ENCODE results near the gene ANO6.
"Not testable (repeated sequence)": the region's sequence is repeated elsewhere in the genome, so short reads cannot be mapped to it uniquely, and the experiment has no call there.

The ANO6 gene

GRCh38 chr12:45215419-45216229 lies at the start of gene ANO6:
ANO6 (plus strand) TSS chr12:45216095; CDS start chr12:45216322, 227 bp downstream.
- DNase-seq (ENCODE audit: low spot score): peak; percentile 73

DNA sequence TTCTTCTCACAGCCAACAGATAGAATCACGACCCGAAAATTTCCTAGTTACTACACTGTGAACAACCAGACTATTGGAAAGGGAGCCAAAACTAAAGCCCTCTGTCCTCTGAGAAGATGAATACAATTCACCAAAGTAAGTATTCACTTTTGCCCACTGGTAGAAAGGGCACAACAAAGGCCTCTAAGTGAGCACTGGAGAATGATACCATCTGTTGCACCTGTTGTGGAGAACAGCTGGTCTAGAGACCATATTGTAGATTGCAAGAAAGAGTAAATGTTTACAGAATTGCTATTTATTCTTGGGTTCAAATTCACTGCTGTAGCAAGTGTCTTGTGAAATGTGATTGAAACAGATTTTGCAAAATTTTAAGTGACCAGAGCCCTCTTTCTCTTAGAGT lies 46.9 kb upstream of the ANO6 start:
- DNase-seq (ENCODE audit: low spot score): no peak

DNA sequence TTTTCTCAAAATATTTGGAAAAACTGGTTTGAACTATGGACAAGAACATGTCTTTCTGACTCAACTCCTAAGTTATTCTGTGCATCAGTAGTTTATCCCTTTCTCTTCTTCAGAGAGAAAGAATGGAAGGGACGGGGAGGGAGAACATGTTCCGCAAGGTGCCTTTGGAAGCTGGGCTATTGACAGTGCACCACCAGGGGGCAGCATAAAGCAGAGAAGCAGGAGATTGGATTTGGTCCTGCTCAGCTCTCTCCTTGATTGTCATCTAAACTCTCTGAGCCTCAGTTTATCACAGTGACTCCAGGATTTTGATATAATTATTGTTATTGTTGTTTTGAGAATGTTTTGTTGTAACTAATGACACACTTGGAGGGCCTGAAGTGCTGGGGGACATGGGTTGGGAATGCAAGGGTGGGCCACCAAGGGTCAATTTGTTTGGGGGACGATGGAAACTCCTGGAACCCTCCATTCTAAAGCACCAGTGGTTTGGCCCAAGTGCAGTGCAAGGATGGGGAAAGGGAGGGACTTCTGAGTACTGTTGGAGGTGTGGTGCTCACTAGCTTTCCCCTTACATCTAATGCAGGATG lies 45.3 kb upstream of the ANO6 start:
- peak; percentile 69 for DNase-seq (ENCODE audit: low spot score)

- not testable (repeated sequence) for DNase-seq (ENCODE audit: low spot score)
These were observed 42.6 kb upstream of the ANO6 start for GRCh38 chr12:45173293-45173692.

GRCh38 chr12:45174595-45174994 lies 41.3 kb upstream of the ANO6 start:
- no peak for DNase-seq (ENCODE audit: low spot score)

DNA sequence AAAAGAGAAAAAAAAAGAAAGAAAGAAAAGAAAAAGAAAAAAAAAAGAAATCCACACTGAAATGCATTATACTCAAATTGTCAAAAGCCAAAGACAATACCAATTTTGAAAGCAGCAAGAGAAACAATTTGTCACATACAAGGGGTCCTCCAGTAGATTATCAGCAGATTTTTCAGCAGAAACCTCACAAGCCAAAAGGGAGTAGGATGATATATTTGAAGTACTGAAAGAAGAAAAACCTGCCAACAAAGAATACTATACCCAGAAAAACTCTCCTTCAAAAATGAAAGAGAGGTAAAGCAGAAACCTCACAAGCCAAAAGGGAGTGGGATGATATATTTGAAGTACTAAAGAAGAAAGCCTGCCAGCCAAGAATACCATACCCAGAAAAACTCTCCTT lies 37.1 kb upstream of the ANO6 start:
- DNase-seq (ENCODE audit: low spot score): no peak

DNA sequence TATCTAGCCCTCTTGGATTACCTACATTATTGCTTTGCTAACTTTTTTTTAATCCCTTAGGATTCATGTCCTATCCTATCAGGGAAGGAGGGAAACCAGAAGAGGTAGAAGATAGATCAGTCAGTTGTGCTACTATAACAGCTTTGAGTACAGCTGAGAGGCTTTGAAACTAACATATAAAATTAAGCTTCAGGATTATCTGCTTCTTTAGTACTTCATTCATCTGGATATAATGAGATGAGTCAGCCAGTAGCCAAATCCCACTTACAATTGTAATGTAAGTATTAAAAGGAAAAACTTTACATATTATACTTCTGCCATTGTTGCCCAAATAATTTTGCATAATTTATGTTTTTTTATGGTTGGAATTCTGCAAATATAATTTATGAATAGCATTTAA lies 33.4 kb upstream of the ANO6 start:
- no peak for DNase-seq (ENCODE audit: low spot score)

GRCh38 chr12:45183246-45183645 lies 32.6 kb upstream of the ANO6 start:
- DNase-seq (ENCODE audit: low spot score): peak; percentile 16

DNA sequence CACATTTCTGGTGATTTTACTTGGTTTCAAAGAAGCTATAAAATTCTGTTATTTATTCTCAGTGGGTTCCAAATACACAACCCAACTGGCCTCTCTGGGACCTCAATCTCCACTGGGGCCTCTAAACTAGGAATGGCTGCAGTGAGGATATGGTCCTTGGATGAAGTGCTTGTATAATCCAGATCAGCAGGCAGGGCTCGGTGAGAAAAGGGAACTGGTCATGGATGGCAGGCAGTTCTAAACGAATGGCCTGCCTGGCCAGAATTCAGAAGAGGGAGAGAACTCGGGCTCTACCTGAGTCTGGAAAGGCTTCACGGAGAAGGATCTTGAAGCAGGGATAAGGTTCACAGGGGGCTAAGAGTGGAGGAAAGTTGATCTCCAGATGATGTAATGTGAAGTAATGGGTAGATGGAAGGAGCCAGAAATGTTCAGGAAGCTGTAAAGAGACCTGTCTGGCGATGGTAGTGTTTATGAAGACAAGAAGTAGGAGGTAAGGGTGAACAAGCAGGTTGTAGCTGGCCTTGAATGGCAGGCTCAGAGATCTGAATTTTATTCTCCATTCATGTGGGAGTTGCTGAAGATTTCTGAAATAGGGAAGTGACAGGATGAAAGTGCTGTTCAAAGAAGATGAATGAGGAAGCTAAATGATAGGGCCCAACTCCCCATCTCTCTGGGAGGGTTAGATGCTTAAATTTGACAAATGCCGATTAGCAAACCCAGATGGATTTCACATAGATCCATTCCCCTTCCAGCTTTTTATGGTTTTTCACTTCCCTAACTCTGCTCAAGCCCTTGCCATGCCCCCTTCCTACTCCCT lies 31.5 kb upstream of the ANO6 start:
- no peak for DNase-seq (ENCODE audit: low spot score)

GRCh38 chr12:45186762-45187161 lies 29.1 kb upstream of the ANO6 start:
- no peak for DNase-seq (ENCODE audit: low spot score)

DNA sequence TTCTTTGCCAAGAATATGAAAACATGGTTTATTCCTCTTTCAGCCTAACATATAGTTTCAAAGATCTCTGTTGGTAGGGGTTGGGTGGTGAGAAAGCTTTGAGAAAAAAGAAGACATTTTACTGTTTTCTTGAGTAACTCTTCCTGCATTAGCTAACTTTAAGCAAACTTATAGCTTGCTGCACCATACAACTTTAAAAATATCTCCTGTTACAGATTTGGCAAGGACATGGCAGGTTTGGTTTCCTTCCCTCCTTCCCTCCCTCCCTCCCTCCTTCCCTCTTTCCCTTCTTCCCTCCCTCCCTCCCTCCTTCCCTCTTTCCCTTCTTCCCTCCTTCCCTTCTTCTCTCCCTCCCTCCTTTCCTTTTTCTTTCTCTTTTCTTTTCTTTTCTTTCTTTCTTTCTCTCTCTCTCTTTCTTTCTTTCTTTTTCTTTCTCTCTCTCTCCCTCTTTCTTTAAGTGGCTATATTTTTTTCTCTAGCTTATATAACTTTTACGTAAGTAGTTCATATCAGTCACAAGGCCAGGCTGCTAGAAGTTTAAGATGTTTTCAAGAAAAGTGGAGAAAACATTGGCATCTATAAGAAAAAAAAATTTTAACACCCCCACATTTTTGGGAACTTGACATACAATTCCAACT lies 26.0 kb upstream of the ANO6 start:
- DNase-seq (ENCODE audit: low spot score): no peak

DNA sequence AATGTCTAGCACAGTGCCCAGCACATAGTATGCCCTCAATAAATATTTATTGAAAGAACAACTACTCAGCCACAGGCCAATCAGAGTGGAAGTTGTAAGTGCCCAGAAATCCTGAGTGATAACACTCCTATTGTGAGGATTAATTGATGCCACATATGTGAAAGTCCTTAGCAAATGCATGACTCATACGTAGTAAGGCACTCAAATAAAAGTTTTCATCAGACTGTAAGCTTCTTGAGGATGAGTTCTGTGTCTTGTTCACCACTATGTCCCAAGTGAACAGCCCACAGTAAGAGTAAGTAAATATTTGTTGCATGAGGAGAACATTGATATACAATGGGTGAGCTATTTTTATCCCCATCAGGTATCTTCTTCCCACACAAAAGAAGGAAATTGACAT lies 24.7 kb upstream of the ANO6 start:
- DNase-seq (ENCODE audit: low spot score): no peak

GRCh38 chr12:45192707-45193106 lies 23.2 kb upstream of the ANO6 start:
- no peak for DNase-seq (ENCODE audit: low spot score)

DNA sequence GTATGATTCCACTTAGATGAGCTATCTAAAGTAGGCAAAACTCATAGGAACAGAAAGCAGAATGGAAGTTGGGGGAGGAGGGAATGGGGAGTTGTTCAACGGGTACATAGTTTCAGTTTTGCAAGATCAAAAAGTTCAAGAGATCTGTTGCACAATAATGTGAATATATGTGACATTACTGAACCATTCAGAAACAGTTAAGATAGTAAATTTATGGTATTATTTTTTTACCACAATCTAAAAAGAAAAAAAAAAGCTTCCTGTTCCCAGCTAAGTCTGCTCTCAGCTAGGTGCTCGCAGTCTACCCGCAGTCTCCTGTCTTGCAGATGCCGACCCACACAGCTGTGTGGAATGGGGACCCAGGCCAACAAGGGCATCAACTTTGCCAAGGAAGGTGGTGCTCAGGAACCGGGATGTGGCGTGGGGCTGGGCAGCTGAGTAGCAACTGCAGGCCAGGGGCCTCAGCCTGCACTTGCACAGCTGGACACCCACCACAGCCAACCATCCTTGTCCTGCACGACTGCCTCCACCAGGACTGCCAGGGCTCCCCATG lies 15.3 kb upstream of the ANO6 start:
- DNase-seq (ENCODE audit: low spot score): no peak

DNA sequence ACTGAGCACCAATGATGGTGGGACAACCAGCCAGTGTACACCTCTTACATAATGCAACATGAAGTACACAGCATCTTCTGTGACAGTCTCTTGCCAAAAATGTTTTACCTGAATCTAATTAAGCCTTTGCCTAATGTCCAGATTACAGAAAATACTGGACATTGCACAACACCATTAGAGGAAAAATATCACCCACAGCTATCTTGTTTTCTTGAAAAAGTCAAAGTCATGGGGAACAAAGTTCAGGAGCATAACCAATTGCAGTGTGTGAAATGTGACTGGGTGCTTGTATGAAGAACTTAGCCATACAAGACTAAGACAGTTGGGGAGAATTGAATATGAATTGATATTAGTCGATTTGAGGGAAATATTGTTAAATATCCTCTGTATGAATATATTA lies 12.1 kb upstream of the ANO6 start:
- DNase-seq (ENCODE audit: low spot score): no peak

DNA sequence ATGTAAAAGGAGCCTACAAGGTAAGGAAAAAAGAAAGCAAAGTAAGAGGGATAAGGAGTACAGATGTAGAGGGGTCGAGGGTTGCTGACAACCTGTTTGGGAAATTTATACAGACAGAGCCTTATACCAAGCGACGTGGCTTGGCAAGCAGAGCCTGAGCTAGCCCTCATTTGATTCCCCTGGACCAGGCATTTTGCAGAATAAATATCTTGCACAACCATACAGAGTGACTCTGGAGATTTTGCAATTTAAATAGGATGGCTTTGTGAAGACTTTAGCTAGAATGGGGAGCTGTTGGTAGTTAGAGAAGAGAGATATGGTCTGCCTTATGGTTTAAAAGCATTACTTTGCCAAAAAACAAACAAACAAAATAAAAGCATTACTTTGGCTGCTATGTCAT lies 11.1 kb upstream of the ANO6 start:
- DNase-seq (ENCODE audit: low spot score): no peak

GRCh38 chr12:45205165-45205825 lies 10.6 kb upstream of the ANO6 start:
- no peak for DNase-seq (ENCODE audit: low spot score)

- DNase-seq (ENCODE audit: low spot score): no peak
These were observed 7.0 kb upstream of the ANO6 start for GRCh38 chr12:45208604-45209487.

GRCh38 chr12:45209784-45210183 lies 6.1 kb upstream of the ANO6 start:
- no peak for DNase-seq (ENCODE audit: low spot score)

DNA sequence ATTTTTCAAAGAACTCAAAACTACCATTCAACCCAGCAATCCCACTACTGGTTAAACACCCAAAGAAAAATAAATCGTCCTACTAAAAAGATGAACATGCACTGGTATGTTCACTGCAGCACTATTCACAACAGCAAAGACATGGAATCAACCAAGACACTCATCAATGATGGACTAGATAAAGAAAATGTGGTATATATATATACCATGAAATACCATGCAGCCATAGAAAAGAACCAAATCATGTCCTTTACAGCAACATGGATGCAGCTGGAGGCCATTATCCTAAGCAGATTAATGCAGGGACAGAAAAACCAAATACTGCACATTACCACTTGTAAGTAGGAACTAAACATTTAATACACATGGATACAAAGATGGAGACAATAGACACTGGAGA lies 3.8 kb upstream of the ANO6 start:
- no peak for DNase-seq (ENCODE audit: low spot score)

DNA sequence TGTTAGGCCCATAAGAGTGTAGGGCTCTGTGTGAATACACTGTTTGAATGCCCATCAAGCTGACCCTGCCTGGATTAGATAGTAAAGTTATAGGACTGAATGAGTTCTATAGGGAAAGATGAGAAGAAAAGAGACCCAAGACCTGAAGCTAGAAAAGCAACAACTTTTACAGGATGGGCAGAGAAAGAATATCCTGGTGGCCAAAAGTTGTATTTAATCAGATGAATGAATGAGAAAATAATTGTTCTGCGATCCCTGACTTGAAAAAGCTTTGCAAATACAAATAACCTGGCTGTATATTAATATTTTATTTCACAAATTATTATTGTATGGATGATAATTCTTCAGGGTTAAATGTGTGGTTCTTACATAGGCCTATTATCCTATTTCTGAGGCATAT lies 2.8 kb upstream of the ANO6 start:
- DNase-seq (ENCODE audit: low spot score): no peak

Measured in HuH-7 (cell line).